Measurements from ENCODE around the gene PHACTR2. TPM values are rescaled to one million over a fixed set of nuclear protein-coding genes. Genes with fewer than 3 reads are reported as not detected.

Gene PHACTR2
- total RNA-seq, 2 donors from 2014 or later = 164 to 222 TPM

DNA sequence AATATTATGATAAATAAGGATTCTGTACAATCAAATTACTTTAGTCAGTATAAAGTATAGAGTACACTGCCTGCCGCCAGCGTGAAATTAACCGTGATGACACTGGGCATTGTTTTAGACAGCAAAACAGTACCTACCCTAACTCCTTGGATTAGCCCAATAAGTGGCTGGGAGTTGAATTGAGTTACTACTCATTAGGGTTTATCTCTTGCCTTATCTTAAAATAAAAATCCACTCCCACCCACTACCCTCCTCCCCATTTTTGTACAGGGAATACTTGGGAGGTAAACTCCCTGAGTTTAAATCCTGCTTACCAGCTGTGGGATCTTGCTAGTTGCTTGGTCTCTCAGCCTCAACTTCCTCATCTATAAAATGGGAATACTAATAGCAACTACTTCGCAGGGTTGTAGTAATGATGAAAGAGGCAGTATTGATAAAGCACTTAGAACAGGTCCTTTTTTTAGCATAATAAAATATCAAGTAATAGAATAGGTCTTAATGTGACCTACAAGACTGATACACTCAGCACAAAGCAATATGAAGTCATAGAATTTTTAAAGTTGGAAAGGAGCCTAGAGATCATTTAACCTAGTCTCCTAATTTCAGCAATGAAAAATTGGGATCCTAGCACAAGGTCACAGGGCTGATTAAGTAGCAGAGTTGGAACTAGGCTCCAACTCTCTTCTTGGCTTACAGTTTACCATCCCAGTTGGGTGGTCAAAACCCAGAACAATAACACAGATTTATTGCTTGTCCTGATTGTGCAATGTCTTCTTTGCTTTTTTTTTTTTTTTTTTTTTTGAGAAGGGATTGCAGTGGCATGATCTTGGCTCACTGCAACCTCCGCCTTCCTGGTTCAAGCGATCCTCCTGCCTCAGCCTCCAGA lies 23.8 kb downstream of the PHACTR2 start:
- H3K27me3 ChIP-seq (ENCODE audit: control insufficient read depth, insufficient read depth, low read length, poor library complexity, severe bottlenecking) = no peaks in the 10 kb centered on the region
- H3K9ac ChIP-seq (ENCODE audit: extremely low read depth, low read length, poor library complexity, severe bottlenecking) = no peak overlapping the region
- H3K4me3 ChIP-seq (ENCODE audit: low read length) = no peak overlapping the region
- no peak overlapping the region for H3K27ac ChIP-seq (ENCODE audit: low read depth, low read length)
- peaks cover 56% of the 10 kb centered on the region for H3K36me3 ChIP-seq (ENCODE audit: control insufficient read depth, insufficient read depth, low read length)
- no peak for DNase-seq
- H3K27ac Mint-ChIP-seq = no peak overlapping the region
- TF ChIP-seq, protein P1, sequence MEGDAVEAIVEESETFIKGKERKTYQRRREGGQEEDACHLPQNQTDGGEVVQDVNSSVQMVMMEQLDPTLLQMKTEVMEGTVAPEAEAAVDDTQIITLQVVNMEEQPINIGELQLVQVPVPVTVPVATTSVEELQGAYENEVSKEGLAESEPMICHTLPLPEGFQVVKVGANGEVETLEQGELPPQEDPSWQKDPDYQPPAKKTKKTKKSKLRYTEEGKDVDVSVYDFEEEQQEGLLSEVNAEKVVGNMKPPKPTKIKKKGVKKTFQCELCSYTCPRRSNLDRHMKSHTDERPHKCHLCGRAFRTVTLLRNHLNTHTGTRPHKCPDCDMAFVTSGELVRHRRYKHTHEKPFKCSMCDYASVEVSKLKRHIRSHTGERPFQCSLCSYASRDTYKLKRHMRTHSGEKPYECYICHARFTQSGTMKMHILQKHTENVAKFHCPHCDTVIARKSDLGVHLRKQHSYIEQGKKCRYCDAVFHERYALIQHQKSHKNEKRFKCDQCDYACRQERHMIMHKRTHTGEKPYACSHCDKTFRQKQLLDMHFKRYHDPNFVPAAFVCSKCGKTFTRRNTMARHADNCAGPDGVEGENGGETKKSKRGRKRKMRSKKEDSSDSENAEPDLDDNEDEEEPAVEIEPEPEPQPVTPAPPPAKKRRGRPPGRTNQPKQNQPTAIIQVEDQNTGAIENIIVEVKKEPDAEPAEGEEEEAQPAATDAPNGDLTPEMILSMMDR (conservative IDR thresholded peaks at IDR 0.05) = no peak
- 92 to 94% methylated on average over 2 to 5 of the region's 6 CpGs for WGBS, 2 experiments (ENCODE audit: insufficient coverage in 1 of 2, insufficient read length in 1 of 2)
- H3K4me1 ChIP-seq (ENCODE audit: control insufficient read depth, insufficient read depth, low read length) = no peaks in the 10 kb centered on the region
- peaks cover 28% of the 10 kb centered on the region for H3K4me1 Mint-ChIP-seq
- peaks cover 10% of the 10 kb centered on the region for H3K9me3 ChIP-seq (ENCODE audit: control insufficient read depth, low read length)
- H3K36me3 Mint-ChIP-seq (ENCODE audit: low read depth) = peaks cover 40% of the 10 kb centered on the region
- H3K27me3 Mint-ChIP-seq (ENCODE audit: insufficient read depth) = no peaks in the 10 kb centered on the region
- peaks cover 11% of the 10 kb centered on the region for H3K9me3 Mint-ChIP-seq
- H3K4me3 Mint-ChIP-seq = no peak overlapping the region

DNA sequence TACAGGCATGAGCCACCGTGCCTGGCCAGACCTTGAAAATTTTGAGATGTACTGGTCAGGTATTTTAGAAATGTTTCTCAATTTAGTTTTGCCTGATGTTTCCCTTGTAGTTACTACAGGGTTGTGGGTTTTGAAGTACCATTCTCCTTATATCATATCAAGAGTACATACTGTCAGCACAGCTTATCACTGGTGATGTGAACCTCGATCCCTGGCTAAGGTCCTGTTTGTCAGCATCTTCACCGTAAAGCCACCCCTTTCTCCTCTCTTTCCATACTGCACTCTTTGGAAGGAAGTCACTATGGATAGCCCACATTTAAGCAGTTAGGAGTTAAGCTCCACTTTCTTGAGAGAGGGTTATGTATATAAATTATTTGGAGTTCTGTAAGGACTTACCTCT lies 27.8 kb downstream of the PHACTR2 start:
- H3K9ac ChIP-seq (ENCODE audit: extremely low read depth, low read length, poor library complexity, severe bottlenecking) = no peak overlapping the region
- WGBS, 2 experiments (ENCODE audit: insufficient coverage in 1 of 2, insufficient read length in 1 of 2) = 93% methylated on average over 3 of the region's 3 CpGs; no CpG with 5 or more reads in 1 of the 2 experiments
- H3K9me3 Mint-ChIP-seq = peaks cover 11% of the 10 kb centered on the region
- no peaks in the 10 kb centered on the region for H3K27me3 Mint-ChIP-seq (ENCODE audit: insufficient read depth)
- DNase-seq = no peak
- no peak overlapping the region for H3K4me3 Mint-ChIP-seq
- H3K36me3 ChIP-seq (ENCODE audit: control insufficient read depth, insufficient read depth, low read length) = peaks cover 52% of the 10 kb centered on the region
- TF ChIP-seq, protein P1 (conservative IDR thresholded peaks at IDR 0.05) = no peak
- H3K36me3 Mint-ChIP-seq (ENCODE audit: low read depth) = peaks cover 44% of the 10 kb centered on the region
- H3K27me3 ChIP-seq (ENCODE audit: control insufficient read depth, insufficient read depth, low read length, poor library complexity, severe bottlenecking) = no peaks in the 10 kb centered on the region
- H3K27ac ChIP-seq (ENCODE audit: low read depth, low read length) = no peak overlapping the region
- H3K9me3 ChIP-seq (ENCODE audit: control insufficient read depth, low read length) = peaks cover 10% of the 10 kb centered on the region
- H3K4me3 ChIP-seq (ENCODE audit: low read length) = no peak overlapping the region
- H3K27ac Mint-ChIP-seq = no peak overlapping the region
- peaks cover 22% of the 10 kb centered on the region for H3K4me1 Mint-ChIP-seq
- H3K4me1 ChIP-seq (ENCODE audit: control insufficient read depth, insufficient read depth, low read length) = no peaks in the 10 kb centered on the region

DNA sequence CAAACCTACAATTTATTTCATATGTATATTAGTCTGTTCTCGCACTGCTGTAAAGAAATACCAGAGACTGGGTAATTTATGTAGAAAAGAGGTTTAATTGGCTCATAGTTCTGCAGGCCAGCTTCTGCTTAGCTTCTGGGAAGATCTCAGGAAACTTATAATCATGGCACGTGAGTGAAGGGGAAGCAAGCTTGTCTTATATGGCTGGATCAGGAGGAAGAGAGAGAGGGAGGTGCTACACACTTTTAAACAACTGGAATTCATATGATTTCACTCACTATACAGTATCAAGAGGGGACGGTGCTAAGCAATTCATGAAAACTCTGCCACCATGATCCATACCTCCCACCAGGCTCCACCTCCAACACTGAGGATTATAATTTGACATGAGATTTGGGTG lies 29.9 kb downstream of the PHACTR2 start:
- Mint-ChIP-seq H3K36me3 (ENCODE audit: low read depth) (peaks cover 49% of the 10 kb centered on the region), H3K4me1 (peaks cover 20% of the 10 kb centered on the region), H3K27ac (peak overlapping the region; percentile 71), H3K4me3 (no peak overlapping the region), H3K9me3 (peaks cover 11% of the 10 kb centered on the region), H3K27me3 (ENCODE audit: insufficient read depth) (no peaks in the 10 kb centered on the region)
- Histone ChIP-seq H3K9ac (ENCODE audit: extremely low read depth, low read length, poor library complexity, severe bottlenecking) (no peak overlapping the region), H3K27ac (ENCODE audit: low read depth, low read length) (no peak overlapping the region), H3K4me3 (ENCODE audit: low read length) (no peak overlapping the region), H3K9me3 (ENCODE audit: control insufficient read depth, low read length) (peaks cover 10% of the 10 kb centered on the region), H3K4me1 (ENCODE audit: control insufficient read depth, insufficient read depth, low read length) (no peaks in the 10 kb centered on the region), H3K27me3 (ENCODE audit: control insufficient read depth, insufficient read depth, low read length, poor library complexity, severe bottlenecking) (no peaks in the 10 kb centered on the region), H3K36me3 (ENCODE audit: control insufficient read depth, insufficient read depth, low read length) (peaks cover 66% of the 10 kb centered on the region)
- no peak for DNase-seq
- WGBS, 2 experiments (ENCODE audit: insufficient coverage in 1 of 2, insufficient read length in 1 of 2) = 96% methylated on average over 3 of the region's 3 CpGs; no CpG with 5 or more reads in 1 of the 2 experiments
- TF ChIP-seq, protein P1 (conservative IDR thresholded peaks at IDR 0.05) = no peak

Data from endodermal cell (in vitro differentiated cells).